Gastrocnemius medialis (tissue), 4 donors: Measurements from ENCODE around the gene PSMD14. TPM values are rescaled to one million over a fixed set of nuclear protein-coding genes. Genes with fewer than 3 reads are reported as not detected.

ENCODE experiments used
- ATAC-seq, 2 donors: fragments of 150-250 bp; one replicate each; pipeline ENCODE4 v1.9.1; 2016
- DNase-seq, 2 donors: peaks; one replicate each; pipeline ENCODE4 v3.0.0-alpha.2; 2019
- H3K27ac ChIP-seq, 4 donors: fragments of 200-600 bp; sonication (generic); 1 replicate in 1 of 4; 2 replicates in 3 of 4; pipeline ENCODE4 v1.5.1; 2016 to 2018; ENCODE audit warnings: mild to moderate bottlenecking in 2 of 4, moderate library complexity in 1 of 4
- H3K27me3 ChIP-seq, 3 donors: fragments of 200-600 bp; sonication (generic) in 2 of 3; 1 replicate in 1 of 3; 2 replicates in 2 of 3; pipeline versions ENCODE4 v1.5.1 to v1.6.0; 2016 to 2019; ENCODE audit warnings: mild to moderate bottlenecking in 1 of 3, moderate library complexity in 1 of 3
- H3K36me3 ChIP-seq, 2 donors: fragments of 200-600 bp; sonication (generic) in 1 of 2; one replicate each; pipeline ENCODE4 v1.5.1; 2017 to 2018
- H3K4me1 ChIP-seq, 2 donors: fragments of 200-600 bp; sonication (generic) in 1 of 2; one replicate each; pipeline ENCODE4 v1.5.1; 2016 to 2017; ENCODE audit warnings: mild to moderate bottlenecking in 2 of 2
- H3K4me3 ChIP-seq, 4 donors: fragments of 200-600 bp; sonication (generic) in 3 of 4; 1 replicate in 1 of 4; 2 replicates in 3 of 4; pipeline ENCODE4 v1.5.1; 2016 to 2019; ENCODE audit warnings: mild to moderate bottlenecking in 2 of 4
- H3K9me3 ChIP-seq, 3 donors: fragments of 200-600 bp; sonication (generic) in 2 of 3; 1 replicate in 1 of 3; 2 replicates in 2 of 3; pipeline ENCODE4 v1.5.1; 2016 to 2019
- POLR2A ChIP-seq, 2 donors: fragments of 450-650 bp; IDR thresholded peaks; one replicate each; pipeline ENCODE4 v1.6.1; 2017; ENCODE audit warnings: antibody characterized with exemption in 2 of 2, mild to moderate bottlenecking in 2 of 2, moderate library complexity in 2 of 2
- in situ Hi-C, 4 donors: fragments of 200-750 bp; cut with MboI; loops; one replicate each; pipeline versions ENCODE4 v1.15.0 to v1.8.0; 2017; ENCODE audit warnings: low sequenced_read_pairs in 4 of 4
- intact Hi-C: fragments of 100-400 bp; cut with DNase I; formaldehyde crosslinking; loops from one replicate; pipeline ENCODE4 v1.15.1; 2023; ENCODE audit warnings: low total_unique reads
- total RNA-seq, 4 donors: library from RNA; depleted of rRNA; stranded (reverse); fragments of >200 nt; gene quantifications; one replicate each; pipeline versions ENCODE4 v1.1.0 to v1.2.3, GENCODE V29; 2016
- TF ChIP-seq, protein P1 (sequence below), 5 experiments: fragments of 450-650 bp in 3 of 5; fragments of 200-600 bp in 2 of 5; sonication (generic) in 2 of 5; IDR thresholded peaks in 4 of 5; conservative IDR thresholded peaks in 1 of 5; 1 replicate in 4 of 5; 2 replicates in 1 of 5; pipeline ENCODE4 v1.5.1; 2016 to 2019; ENCODE audit warnings: antibody characterized with exemption in 5 of 5, mild to moderate bottlenecking in 3 of 5, moderate library complexity in 3 of 5

The PSMD14 gene
- total RNA-seq, 4 donors from 2014 or later, result 138 to 195 (median 163) TPM

DNA sequence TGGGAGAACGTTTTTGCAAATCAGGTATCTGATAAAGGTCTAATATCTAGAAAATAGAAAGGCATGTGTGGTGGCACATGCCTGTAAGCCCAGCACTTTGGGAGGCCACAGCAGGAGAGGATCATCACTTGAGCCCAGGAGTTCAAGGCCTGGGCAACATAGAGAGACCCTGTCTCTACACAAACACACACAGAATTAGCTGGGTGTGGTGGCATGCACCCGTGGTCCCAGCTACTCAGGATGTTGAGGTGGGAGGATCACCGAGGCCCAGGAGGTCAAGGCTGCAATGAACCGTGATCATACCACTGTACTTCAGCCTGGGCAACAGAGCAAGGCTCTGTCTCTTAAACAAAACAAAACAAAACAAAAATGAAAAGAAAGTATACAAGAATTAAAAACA, 94.1 kb downstream of the PSMD14 start:
- Histone ChIP-seq H3K9me3 (no peaks in the 10 kb centered on the region), H3K36me3 (peaks cover 0 to 24% of the 10 kb centered on the region in 2 donors), H3K4me1 (no peaks in the 10 kb centered on the region), H3K27ac (no peak overlapping the region), H3K27me3 (no peaks in the 10 kb centered on the region), H3K4me3 (no peak overlapping the region)
- DNase-seq (no peak), ATAC-seq (no peak)
- intact Hi-C loops, result no loop called here
- TF ChIP-seq, protein P1, sequence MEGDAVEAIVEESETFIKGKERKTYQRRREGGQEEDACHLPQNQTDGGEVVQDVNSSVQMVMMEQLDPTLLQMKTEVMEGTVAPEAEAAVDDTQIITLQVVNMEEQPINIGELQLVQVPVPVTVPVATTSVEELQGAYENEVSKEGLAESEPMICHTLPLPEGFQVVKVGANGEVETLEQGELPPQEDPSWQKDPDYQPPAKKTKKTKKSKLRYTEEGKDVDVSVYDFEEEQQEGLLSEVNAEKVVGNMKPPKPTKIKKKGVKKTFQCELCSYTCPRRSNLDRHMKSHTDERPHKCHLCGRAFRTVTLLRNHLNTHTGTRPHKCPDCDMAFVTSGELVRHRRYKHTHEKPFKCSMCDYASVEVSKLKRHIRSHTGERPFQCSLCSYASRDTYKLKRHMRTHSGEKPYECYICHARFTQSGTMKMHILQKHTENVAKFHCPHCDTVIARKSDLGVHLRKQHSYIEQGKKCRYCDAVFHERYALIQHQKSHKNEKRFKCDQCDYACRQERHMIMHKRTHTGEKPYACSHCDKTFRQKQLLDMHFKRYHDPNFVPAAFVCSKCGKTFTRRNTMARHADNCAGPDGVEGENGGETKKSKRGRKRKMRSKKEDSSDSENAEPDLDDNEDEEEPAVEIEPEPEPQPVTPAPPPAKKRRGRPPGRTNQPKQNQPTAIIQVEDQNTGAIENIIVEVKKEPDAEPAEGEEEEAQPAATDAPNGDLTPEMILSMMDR (IDR thresholded peaks at IDR 0.05 in 4 of 5, conservative IDR thresholded peaks at IDR 0.05 in 1 of 5), result no peak
- TF ChIP-seq POLR2A (IDR thresholded peaks at IDR 0.05), result no peak
- in situ Hi-C loops, result no loop called here

DNA sequence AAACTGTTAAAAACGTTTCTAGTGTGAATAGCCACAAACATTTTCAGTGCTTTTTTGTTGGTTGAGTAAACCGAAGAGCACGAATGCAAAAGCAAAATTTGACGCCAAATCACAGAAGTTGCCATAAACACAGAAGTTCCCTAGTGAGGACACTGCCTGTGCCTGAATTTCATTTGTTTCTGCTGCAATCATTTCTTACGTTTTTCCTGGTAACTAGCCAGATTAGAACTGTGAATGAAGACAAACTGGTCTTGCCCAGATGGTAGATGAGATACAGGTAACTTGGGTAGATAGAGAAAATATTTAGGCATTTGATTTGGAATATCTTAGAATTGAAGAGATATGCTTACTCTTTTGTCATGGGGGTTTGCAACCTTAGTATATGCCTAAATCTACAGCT, 98.1 kb downstream of the PSMD14 start:
- DNase-seq (no peak), ATAC-seq (no peak)
- Histone ChIP-seq H3K27ac (no peak overlapping the region), H3K9me3 (no peaks in the 10 kb centered on the region), H3K36me3 (peaks cover 2 to 20% of the 10 kb centered on the region in 2 donors), H3K4me3 (no peak overlapping the region), H3K27me3 (no peaks in the 10 kb centered on the region), H3K4me1 (no peaks in the 10 kb centered on the region)
- TF ChIP-seq POLR2A (IDR thresholded peaks at IDR 0.05), result no peak
- TF ChIP-seq, protein P1 (IDR thresholded peaks at IDR 0.05 in 4 of 5, conservative IDR thresholded peaks at IDR 0.05 in 1 of 5), result no peak
- in situ Hi-C loops, result no loop called here
- intact Hi-C loops, result no loop called here

DNA sequence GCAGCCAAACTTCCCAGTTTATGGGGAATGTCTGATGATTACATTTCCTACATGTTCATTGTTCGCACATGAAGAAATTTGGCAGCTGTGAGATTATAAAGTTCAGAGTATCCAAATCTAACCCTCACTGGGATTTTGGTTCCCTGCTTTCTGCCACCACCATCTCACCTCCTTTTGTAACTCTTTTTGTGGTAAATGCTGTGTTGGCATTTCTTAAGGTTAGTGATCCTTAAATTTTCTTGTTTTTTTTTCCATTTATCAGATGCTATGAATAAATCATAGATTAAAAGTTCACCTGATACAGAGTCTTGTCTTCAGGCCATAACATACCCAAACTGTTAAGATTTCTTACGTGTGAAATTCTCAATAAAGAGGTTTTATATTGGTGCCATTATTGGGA, 99.4 kb downstream of the PSMD14 start:
- TF ChIP-seq, protein P1 (IDR thresholded peaks at IDR 0.05 in 4 of 5, conservative IDR thresholded peaks at IDR 0.05 in 1 of 5), result no peak
- no peak for TF ChIP-seq POLR2A (IDR thresholded peaks at IDR 0.05)
- peaks cover 2 to 14% of the 10 kb centered on the region in 2 donors for H3K36me3 ChIP-seq
- no peak for ATAC-seq
- intact Hi-C loops, result no loop called here
- no peaks in the 10 kb centered on the region for H3K9me3 ChIP-seq
- no peaks in the 10 kb centered on the region for H3K27me3 ChIP-seq
- no peak overlapping the region for H3K4me3 ChIP-seq
- no peak for DNase-seq
- no peaks in the 10 kb centered on the region for H3K4me1 ChIP-seq
- in situ Hi-C loops, result no loop called here
- no peak overlapping the region for H3K27ac ChIP-seq

DNA sequence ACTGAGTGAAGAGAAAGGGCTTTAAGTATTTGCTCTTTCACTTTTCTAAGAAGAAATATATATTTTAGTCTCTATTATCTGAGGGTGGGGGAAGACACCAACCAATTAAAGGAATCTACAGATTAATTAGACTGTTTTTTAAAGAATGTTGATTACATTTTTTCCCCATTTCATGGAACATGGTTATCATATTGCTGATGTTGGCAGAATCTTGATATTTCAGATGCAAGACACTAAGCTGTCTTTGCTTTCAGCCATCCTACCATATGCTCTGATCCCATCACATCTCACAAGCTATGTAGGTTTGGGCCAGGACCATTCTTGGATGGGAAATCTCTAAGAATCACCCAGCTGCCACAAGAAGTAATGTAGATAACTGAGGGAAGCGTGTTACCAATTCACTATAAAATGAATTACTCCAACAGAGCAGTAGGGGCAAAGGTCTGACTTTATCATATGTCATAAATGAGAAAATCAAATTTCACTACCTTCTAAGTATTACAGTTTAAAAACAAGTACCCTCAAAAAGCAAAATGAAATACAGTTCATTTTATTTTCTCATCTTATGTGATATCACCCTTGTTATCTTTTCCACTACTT, 101.2 kb downstream of the PSMD14 start:
- no peak for DNase-seq
- no peak for ATAC-seq
- H3K27me3 ChIP-seq, result peaks cover 4 to 6% (median 4%) of the 10 kb centered on the region in 3 donors
- H3K4me3 ChIP-seq, result no peak overlapping the region
- H3K27ac ChIP-seq, result no peak overlapping the region
- intact Hi-C loops, result no loop called here
- peaks cover 2 to 14% of the 10 kb centered on the region in 2 donors for H3K36me3 ChIP-seq
- in situ Hi-C loops, result no loop called here
- no peaks in the 10 kb centered on the region for H3K9me3 ChIP-seq
- peaks cover 5 to 8% of the 10 kb centered on the region in 2 donors for H3K4me1 ChIP-seq
- TF ChIP-seq POLR2A (IDR thresholded peaks at IDR 0.05), result no peak
- TF ChIP-seq, protein P1 (IDR thresholded peaks at IDR 0.05 in 4 of 5, conservative IDR thresholded peaks at IDR 0.05 in 1 of 5), result no peak

DNA sequence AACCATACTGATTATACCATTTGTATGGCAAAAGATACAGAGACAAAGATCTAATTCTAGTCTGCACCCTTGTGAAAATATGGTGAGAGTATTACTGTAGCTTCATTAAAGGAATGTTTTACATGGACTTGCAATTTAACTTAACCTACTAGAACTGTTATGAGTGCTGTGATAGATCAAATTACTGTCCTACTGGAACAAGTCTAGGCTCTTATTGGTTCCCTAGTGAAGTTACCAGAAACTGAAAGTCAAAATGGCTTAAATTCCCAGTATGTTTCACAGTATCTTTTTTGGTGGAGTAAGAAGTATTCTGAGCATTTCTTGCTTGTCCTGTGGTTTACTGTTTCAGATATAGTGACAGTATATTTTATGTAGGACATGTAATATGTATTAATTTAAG, 104.1 kb downstream of the PSMD14 start:
- Histone ChIP-seq H3K4me1 (peaks cover 16 to 18% of the 10 kb centered on the region in 2 donors), H3K36me3 (peaks cover 2 to 14% of the 10 kb centered on the region in 2 donors), H3K9me3 (no peaks in the 10 kb centered on the region), H3K4me3 (no peak overlapping the region), H3K27ac (no peak overlapping the region), H3K27me3 (peaks cover 29 to 35% (median 29%) of the 10 kb centered on the region in 3 donors)
- ATAC-seq, result no peak
- no peak for DNase-seq
- intact Hi-C loops, result no loop called here
- TF ChIP-seq POLR2A (IDR thresholded peaks at IDR 0.05), result no peak
- TF ChIP-seq, protein P1 (IDR thresholded peaks at IDR 0.05 in 4 of 5, conservative IDR thresholded peaks at IDR 0.05 in 1 of 5), result no peak
- in situ Hi-C loops, result no loop called here
